RWPE1 (cell line): ENCODE results near the gene CDKAL1.

Source experiments
- CTCF ChIA-PET: fragments of 350-600 bp; sonication (Branson Sonifier 250); formaldehyde crosslinking; extraction: SDS; loops from one replicate; lab custom pipeline; 2021; lab: Yijun Ruan, JAX
- POLR2A ChIA-PET: fragments of 400-600 bp; formaldehyde crosslinking; extraction: SDS; loops from one replicate; lab custom pipeline; 2020; ENCODE audit warnings: antibody characterized with exemption; ENCODE audit not compliant: low non-redundant PET; lab: Yijun Ruan, JAX
- DNase-seq: peaks from one replicate; pipeline ENCODE4 v3.0.0; 2012; ENCODE audit warnings: low spot score
- H3K27ac ChIP-seq: fragments of 450-650 bp; 2 replicates; pipeline ENCODE4 v1.5.1; 2017
- CTCF ChIP-seq: fragments of 450-650 bp; conservative IDR thresholded peaks from 2 replicates; pipeline ENCODE4 v1.5.1; 2017; ENCODE audit warnings: low read depth, mild to moderate bottlenecking

Gene CDKAL1

GRCh38 chr6:20572288-20572687, 38.0 kb downstream of the CDKAL1 start:
- no peak for DNase-seq
- no peak overlapping the region for H3K27ac ChIP-seq
- ChIA-PET POLR2A (no interaction called here), CTCF (no interaction called here)
- TF ChIP-seq CTCF = no peak

- no peak overlapping the region for H3K27ac ChIP-seq
- DNase-seq = no peak
- ChIA-PET CTCF (no interaction called here), POLR2A (no interaction called here)
- no peak for TF ChIP-seq CTCF
These were observed 38.7 kb downstream of the CDKAL1 start for GRCh38 chr6:20572940-20573339.

GRCh38 chr6:20574355-20574754, 40.1 kb downstream of the CDKAL1 start:
- DNase-seq = no peak
- POLR2A ChIA-PET = no interaction called here
- CTCF ChIA-PET = no interaction called here
- no peak for TF ChIP-seq CTCF
- no peak overlapping the region for H3K27ac ChIP-seq

GRCh38 chr6:20575125-20575524, 40.9 kb downstream of the CDKAL1 start:
- ChIA-PET POLR2A (no interaction called here), CTCF (interaction anchor here (0.7 kb wide), 1 partner anchor 1837 kb away, joined by 5 read pairs; no protein-coding TSS in a partner anchor)
- TF ChIP-seq CTCF = no peak
- no peak overlapping the region for H3K27ac ChIP-seq
- DNase-seq = no peak

- DNase-seq = no peak
- CTCF ChIA-PET = interaction anchor here (0.7 kb wide), 1 partner anchor 1838 kb away, joined by 5 read pairs; no protein-coding TSS in a partner anchor
- POLR2A ChIA-PET = no interaction called here
- no peak overlapping the region for H3K27ac ChIP-seq
- no peak for TF ChIP-seq CTCF
These were observed 41.6 kb downstream of the CDKAL1 start for GRCh38 chr6:20575704-20576451.

- ChIA-PET POLR2A (no interaction called here), CTCF (no interaction called here)
- no peak for DNase-seq
- no peak for TF ChIP-seq CTCF
- H3K27ac ChIP-seq = no peak overlapping the region
These were observed 43.0 kb downstream of the CDKAL1 start for GRCh38 chr6:20577173-20577688.
